Natural killer cell treated with Interleukin-12 subunit alpha and Interleukin-12 subunit beta and Interleukin-15 and Interleukin-18, amount 100 ng/mL, for 72 hours (primary cell): Measurements from ENCODE around the gene MBTPS1. TPM values are rescaled to one million over a fixed set of nuclear protein-coding genes. Genes with fewer than 3 reads are reported as not detected.
A peak's percentile ranks its signal among the peaks of the same experiment; 100 is the strongest.

ENCODE experiments used
- ATAC-seq, 2 donors: fragments of 150-1000 bp; cut with Tn5 transposase in 1 of 2; sonication (Bioruptor Pico), chemical (Tn5 transposase) in 1 of 2; 2 replicates each; pipeline ENCODE4 v1.10.0; 2021
- DNase-seq: peaks from one replicate; pipeline ENCODE4 v3.0.0; 2022; ENCODE audit warnings: low spot score
- H3K27ac Mint-ChIP-seq, 2 donors: 1 replicate in 1 of 2; 2 replicates in 1 of 2; pipeline ENCODE4 v1.8.0; 2022; ENCODE audit warnings: mixed read lengths in 2 of 2, mild to moderate bottlenecking in 1 of 2, moderate library complexity in 1 of 2
- H3K27me3 Mint-ChIP-seq, 2 donors: 1 replicate in 1 of 2; 2 replicates in 1 of 2; pipeline ENCODE4 v1.8.0; 2022; ENCODE audit warnings: mixed read lengths in 2 of 2
- H3K36me3 Mint-ChIP-seq: one replicate; pipeline ENCODE4 v1.8.0; 2022; ENCODE audit warnings: mixed read lengths
- H3K4me1 Mint-ChIP-seq, 2 donors: 1 replicate in 1 of 2; 2 replicates in 1 of 2; pipeline ENCODE4 v1.8.0; 2022; ENCODE audit warnings: low read depth in 2 of 2, mixed read lengths in 2 of 2, mild to moderate bottlenecking in 1 of 2
- H3K4me3 Mint-ChIP-seq: one replicate; pipeline ENCODE4 v1.8.0; 2022; ENCODE audit warnings: mixed read lengths
- H3K9me3 Mint-ChIP-seq: 2 replicates; pipeline ENCODE4 v1.8.0; 2022; ENCODE audit warnings: mixed read lengths
- total RNA-seq, 2 donors: library from RNA; stranded (reverse); gene quantifications; one replicate each; pipeline ENCODE4 v1.2.3, GENCODE V29; 2022

Gene MBTPS1
- total RNA-seq, 2 donors from 2014 or later = 65.4 to 83.4 TPM

GRCh38 chr16:84055801-84056634, 60.7 kb downstream of the MBTPS1 start:
- H3K4me1 Mint-ChIP-seq = peaks cover 0 to 3% of the 10 kb centered on the region in 2 donors
- no peaks in the 10 kb centered on the region for H3K9me3 Mint-ChIP-seq
- ATAC-seq (no peak), DNase-seq (no peak)
- peaks cover 15% of the 10 kb centered on the region for H3K36me3 Mint-ChIP-seq
- H3K27me3 Mint-ChIP-seq = no peaks in the 10 kb centered on the region
- H3K4me3 Mint-ChIP-seq = no peak overlapping the region
- peak overlapping the region in 1 of 2 donors; percentile 49 for H3K27ac Mint-ChIP-seq

- DNase-seq (no peak), ATAC-seq (no peak)
- no peak overlapping the region for H3K4me3 Mint-ChIP-seq
- H3K9me3 Mint-ChIP-seq = no peaks in the 10 kb centered on the region
- H3K27me3 Mint-ChIP-seq = no peaks in the 10 kb centered on the region
- H3K27ac Mint-ChIP-seq = no peak overlapping the region
- H3K36me3 Mint-ChIP-seq = peaks cover 15% of the 10 kb centered on the region
- peaks cover 0 to 3% of the 10 kb centered on the region in 2 donors for H3K4me1 Mint-ChIP-seq
These were observed 61.4 kb downstream of the MBTPS1 start for GRCh38 chr16:84055366-84055765.

- H3K9me3 Mint-ChIP-seq = no peaks in the 10 kb centered on the region
- H3K27me3 Mint-ChIP-seq = no peaks in the 10 kb centered on the region
- ATAC-seq = no peak
- H3K27ac Mint-ChIP-seq = no peak overlapping the region
- peaks cover 15% of the 10 kb centered on the region for H3K36me3 Mint-ChIP-seq
- DNase-seq = no peak
- H3K4me3 Mint-ChIP-seq = no peak overlapping the region
- peaks cover 0 to 3% of the 10 kb centered on the region in 2 donors for H3K4me1 Mint-ChIP-seq
These were observed 61.8 kb downstream of the MBTPS1 start for GRCh38 chr16:84054916-84055315.

GRCh38 chr16:84054271-84054670, 62.5 kb downstream of the MBTPS1 start:
- Mint-ChIP-seq H3K4me1 (peaks cover 0 to 3% of the 10 kb centered on the region in 2 donors), H3K27me3 (no peaks in the 10 kb centered on the region), H3K27ac (no peak overlapping the region), H3K4me3 (no peak overlapping the region), H3K9me3 (no peaks in the 10 kb centered on the region), H3K36me3 (peaks cover 15% of the 10 kb centered on the region)
- no peak for ATAC-seq
- no peak for DNase-seq

GRCh38 chr16:84053237-84053636, 63.5 kb downstream of the MBTPS1 start:
- ATAC-seq (no peak), DNase-seq (no peak)
- Mint-ChIP-seq H3K4me1 (peaks cover 0 to 3% of the 10 kb centered on the region in 2 donors), H3K27ac (no peak overlapping the region), H3K4me3 (no peak overlapping the region), H3K36me3 (peaks cover 15% of the 10 kb centered on the region), H3K27me3 (no peaks in the 10 kb centered on the region), H3K9me3 (no peaks in the 10 kb centered on the region)

DNA sequence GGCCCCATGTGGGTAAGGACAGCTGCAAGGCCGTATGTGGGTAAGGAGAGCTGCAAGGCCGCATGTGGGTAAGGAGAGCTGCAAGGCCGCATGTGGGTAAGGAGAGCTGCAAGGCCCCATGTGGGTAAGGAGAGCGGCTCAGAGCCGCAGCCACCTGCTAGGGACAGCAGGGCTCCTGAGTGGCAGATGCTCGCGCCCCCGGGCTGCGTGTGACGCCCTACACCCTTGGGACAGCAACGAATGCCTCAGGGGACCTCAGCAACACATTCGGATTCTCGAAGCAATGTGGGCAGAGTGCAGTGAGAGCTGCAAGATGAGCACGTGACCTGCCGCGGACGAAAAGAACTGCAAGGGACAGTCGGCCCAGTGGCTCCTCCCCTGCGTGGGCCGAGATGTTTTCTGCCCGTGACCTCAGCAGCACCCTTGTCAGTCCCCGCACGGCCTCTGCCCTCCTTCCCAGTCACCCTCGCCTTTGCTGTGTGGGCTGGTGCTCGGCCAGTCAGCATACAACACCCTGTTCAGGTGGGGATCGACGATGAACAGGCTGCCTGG, 64.6 kb downstream of the MBTPS1 start:
- H3K9me3 Mint-ChIP-seq = no peaks in the 10 kb centered on the region

DNA sequence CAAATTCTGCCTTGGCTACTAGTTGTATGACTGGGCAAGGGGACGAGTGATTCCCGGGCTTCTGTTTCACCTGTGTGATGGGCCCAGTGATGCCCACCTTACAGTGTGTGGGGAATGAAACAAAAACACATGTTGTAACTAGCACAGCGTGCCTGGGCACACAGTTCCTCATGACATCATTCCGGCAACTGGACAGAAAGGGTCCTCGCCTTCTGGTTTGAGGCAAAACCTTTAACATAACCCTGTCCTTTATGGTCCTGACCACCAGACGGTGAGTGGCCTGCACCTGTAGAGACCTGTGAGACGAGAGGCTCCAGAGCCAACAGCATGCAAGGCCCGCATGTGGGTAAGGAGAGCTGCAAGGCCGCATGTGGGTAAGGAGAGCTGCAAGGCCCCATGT, 66.4 kb downstream of the MBTPS1 start:
- DNase-seq (no peak), ATAC-seq (no peak)
- no peaks in the 10 kb centered on the region for H3K27me3 Mint-ChIP-seq
- no peak overlapping the region for H3K4me3 Mint-ChIP-seq
- H3K4me1 Mint-ChIP-seq = no peaks in the 10 kb centered on the region
- no peaks in the 10 kb centered on the region for H3K9me3 Mint-ChIP-seq
- peaks cover 10% of the 10 kb centered on the region for H3K36me3 Mint-ChIP-seq
- no peak overlapping the region for H3K27ac Mint-ChIP-seq

More for the DNA sequence above, 64.6 kb downstream of the MBTPS1 start:
- no peak for ATAC-seq
- Mint-ChIP-seq H3K27ac (no peak overlapping the region), H3K27me3 (no peaks in the 10 kb centered on the region), H3K4me1 (peaks cover 0 to 3% of the 10 kb centered on the region in 2 donors), H3K4me3 (no peak overlapping the region), H3K36me3 (peaks cover 15% of the 10 kb centered on the region)
- DNase-seq = no peak

GRCh38 chr16:84049403-84050060, 67.2 kb downstream of the MBTPS1 start:
- ATAC-seq (no peak), DNase-seq (no peak)
- no peaks in the 10 kb centered on the region for H3K9me3 Mint-ChIP-seq
- H3K36me3 Mint-ChIP-seq = peaks cover 10% of the 10 kb centered on the region
- H3K27me3 Mint-ChIP-seq = peaks cover 0 to under 1% of the 10 kb centered on the region in 2 donors
- H3K4me3 Mint-ChIP-seq = no peak overlapping the region
- no peak overlapping the region for H3K27ac Mint-ChIP-seq
- no peaks in the 10 kb centered on the region for H3K4me1 Mint-ChIP-seq

- DNase-seq = no peak
- H3K27me3 Mint-ChIP-seq = peaks cover 6% of the 10 kb centered on the region in 2 donors
- no peaks in the 10 kb centered on the region for H3K9me3 Mint-ChIP-seq
These were observed 67.9 kb downstream of the MBTPS1 start for GRCh38 chr16:84048871-84049270.

DNA sequence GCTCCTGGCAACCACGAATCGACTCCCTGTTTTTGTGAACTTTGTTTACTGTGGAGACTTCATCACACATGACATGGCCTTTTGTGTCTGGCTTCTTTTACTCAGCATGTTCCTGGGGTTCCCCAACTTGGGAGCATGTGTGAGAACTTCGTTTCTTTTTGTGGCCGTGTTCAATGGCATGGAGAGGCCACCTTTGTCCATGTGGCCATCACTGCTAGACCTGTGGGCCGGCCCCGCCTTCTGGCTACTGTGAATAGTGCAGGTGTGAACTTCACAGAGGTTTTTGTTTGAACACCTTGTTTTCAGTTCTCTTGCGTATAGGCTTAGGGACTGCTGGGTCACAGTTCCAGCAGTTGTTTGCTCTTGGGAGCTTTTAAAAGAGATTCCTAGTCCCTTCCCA, 68.5 kb downstream of the MBTPS1 start:
- no peaks in the 10 kb centered on the region for H3K9me3 Mint-ChIP-seq
- H3K4me1 Mint-ChIP-seq = no peaks in the 10 kb centered on the region
- H3K27me3 Mint-ChIP-seq = peaks cover 7 to 9% of the 10 kb centered on the region in 2 donors
- H3K36me3 Mint-ChIP-seq = peaks cover 5% of the 10 kb centered on the region
- no peak overlapping the region for H3K4me3 Mint-ChIP-seq
- no peak for DNase-seq
- no peak for ATAC-seq
- no peak overlapping the region for H3K27ac Mint-ChIP-seq

More at GRCh38 chr16:84048871-84049270, 67.9 kb downstream of the MBTPS1 start:
- Mint-ChIP-seq H3K4me1 (no peaks in the 10 kb centered on the region), H3K4me3 (no peak overlapping the region), H3K27ac (no peak overlapping the region), H3K36me3 (peaks cover 6% of the 10 kb centered on the region)
- peak in 1 of 2 donors; percentile 6 for ATAC-seq

GRCh38 chr16:84047626-84048025, 69.1 kb downstream of the MBTPS1 start:
- no peak overlapping the region for H3K27ac Mint-ChIP-seq
- H3K9me3 Mint-ChIP-seq = no peaks in the 10 kb centered on the region
- DNase-seq (no peak), ATAC-seq (no peak)
- peaks cover 7 to 9% of the 10 kb centered on the region in 2 donors for H3K27me3 Mint-ChIP-seq
- H3K4me3 Mint-ChIP-seq = no peak overlapping the region
- peaks cover 3% of the 10 kb centered on the region for H3K36me3 Mint-ChIP-seq
- no peaks in the 10 kb centered on the region for H3K4me1 Mint-ChIP-seq

DNA sequence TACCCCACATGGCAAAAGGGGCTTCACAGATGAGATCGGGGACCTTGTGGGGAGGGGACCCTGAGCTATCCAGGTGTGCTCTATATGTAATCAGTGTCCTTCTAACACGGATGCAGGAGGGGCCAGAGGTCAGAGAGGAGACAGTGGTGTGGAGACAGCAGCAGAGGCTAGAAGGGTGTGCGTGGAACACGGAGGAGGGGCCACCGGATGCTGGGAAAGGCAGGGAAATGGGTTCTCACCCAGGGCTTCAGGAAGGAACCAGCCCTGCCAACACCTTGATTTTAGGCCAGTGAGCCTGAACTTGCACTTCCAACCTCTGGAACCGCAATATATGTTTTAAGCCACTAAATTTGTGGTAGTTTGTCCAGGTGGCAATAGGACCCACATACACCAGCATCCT, 69.5 kb downstream of the MBTPS1 start:
- H3K36me3 Mint-ChIP-seq = no peaks in the 10 kb centered on the region
- H3K4me1 Mint-ChIP-seq = no peaks in the 10 kb centered on the region
- H3K4me3 Mint-ChIP-seq = no peak overlapping the region
- H3K27me3 Mint-ChIP-seq = peaks cover 9 to 11% of the 10 kb centered on the region in 2 donors
- H3K9me3 Mint-ChIP-seq = no peaks in the 10 kb centered on the region
- H3K27ac Mint-ChIP-seq = no peak overlapping the region
- ATAC-seq = no peak
- no peak for DNase-seq

- Mint-ChIP-seq H3K9me3 (no peaks in the 10 kb centered on the region), H3K27me3 (peaks cover 9 to 12% of the 10 kb centered on the region in 2 donors), H3K36me3 (no peaks in the 10 kb centered on the region), H3K4me1 (no peaks in the 10 kb centered on the region), H3K4me3 (no peak overlapping the region), H3K27ac (no peak overlapping the region)
- ATAC-seq (no peak), DNase-seq (no peak)
These were observed 70.8 kb downstream of the MBTPS1 start for GRCh38 chr16:84045818-84046470.
